ENCODE results near the gene XPO4. TPM values are rescaled to one million over a fixed set of nuclear protein-coding genes. Genes with fewer than 3 reads are reported as not detected.

Gene XPO4
- total and polyA plus RNA-seq, 4 donors, result 2.5 to 12.5 (median 7.5) TPM

DNA sequence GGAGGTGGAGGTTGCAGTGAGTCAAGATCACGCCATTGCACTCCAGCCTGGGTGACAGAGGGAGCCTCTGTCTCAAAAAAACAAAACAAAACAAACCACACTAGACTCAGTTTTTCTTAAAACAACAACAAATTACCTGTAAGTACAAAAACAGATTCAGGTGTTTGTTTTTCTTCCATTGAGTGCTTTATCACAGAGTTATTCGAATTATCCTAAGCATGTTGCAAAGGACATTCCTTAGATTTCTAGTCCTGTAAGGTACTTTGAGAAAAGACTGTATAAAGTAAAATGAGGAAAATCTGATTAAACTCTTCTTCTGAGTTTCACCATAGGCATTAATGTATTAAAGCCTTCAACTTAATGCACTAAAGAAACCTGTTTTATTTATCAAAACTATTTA is 126.6 kb downstream of the XPO4 start:
- H3K27me3 ChIP-seq (ENCODE audit: control insufficient read depth in 4 of 4, insufficient read depth in 4 of 4, low read length in 3 of 4), result no peaks in the 10 kb centered on the region
- no peaks in the 10 kb centered on the region for H3K36me3 ChIP-seq (ENCODE audit: control insufficient read depth in 4 of 4, insufficient read depth in 3 of 4, low read depth in 1 of 4, low read length in 3 of 4)
- WGBS, result 97% methylated on average over 2 of the region's 2 CpGs
- H3K9ac ChIP-seq (ENCODE audit: low read depth in 1 of 2, low read length in 2 of 2), result no peak overlapping the region
- no peak overlapping the region for H3K27ac ChIP-seq (ENCODE audit: low read depth in 1 of 2, low read length in 2 of 2)
- H3K4me1 ChIP-seq (ENCODE audit: control insufficient read depth in 4 of 4, insufficient read depth in 4 of 4, low read length in 3 of 4), result peaks cover 0 to 9% (median 0%) of the 10 kb centered on the region in 4 donors
- DNase-seq (ENCODE audit: low spot score), result no peak
- no peaks in the 10 kb centered on the region for H3K9me3 ChIP-seq (ENCODE audit: control insufficient read depth in 4 of 4, low read length in 3 of 4)
- TF ChIP-seq FOXA2 (IDR thresholded peaks at IDR 0.05) (no peak), HNF4G (IDR thresholded peaks at IDR 0.05) (no peak)
- no peak overlapping the region for H3K4me3 ChIP-seq (ENCODE audit: low read depth in 1 of 3, low read length in 3 of 3)

DNA sequence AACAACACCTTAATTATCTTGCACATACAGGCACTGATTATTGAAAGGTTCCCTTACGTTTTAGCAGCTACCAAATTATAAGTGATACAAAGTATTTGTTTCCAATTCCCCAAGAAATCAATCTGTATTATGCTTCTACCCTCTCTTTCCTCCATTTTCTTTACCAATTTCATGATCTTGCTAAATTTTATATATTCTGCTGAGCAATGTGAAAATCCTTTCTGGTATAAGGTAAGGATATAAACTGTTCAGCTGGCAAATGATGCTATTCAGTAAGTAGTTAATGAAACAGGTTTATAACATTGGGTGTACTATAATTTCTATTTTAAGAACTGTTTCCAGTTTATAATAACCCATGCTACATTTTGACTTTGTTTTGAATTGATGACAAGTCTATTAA is 127.8 kb downstream of the XPO4 start:
- no peaks in the 10 kb centered on the region for H3K9me3 ChIP-seq (ENCODE audit: control insufficient read depth in 4 of 4, low read length in 3 of 4)
- no peak overlapping the region for H3K9ac ChIP-seq (ENCODE audit: low read depth in 1 of 2, low read length in 2 of 2)
- WGBS, result 90% methylated on average over 1 of the region's 1 CpG

DNA sequence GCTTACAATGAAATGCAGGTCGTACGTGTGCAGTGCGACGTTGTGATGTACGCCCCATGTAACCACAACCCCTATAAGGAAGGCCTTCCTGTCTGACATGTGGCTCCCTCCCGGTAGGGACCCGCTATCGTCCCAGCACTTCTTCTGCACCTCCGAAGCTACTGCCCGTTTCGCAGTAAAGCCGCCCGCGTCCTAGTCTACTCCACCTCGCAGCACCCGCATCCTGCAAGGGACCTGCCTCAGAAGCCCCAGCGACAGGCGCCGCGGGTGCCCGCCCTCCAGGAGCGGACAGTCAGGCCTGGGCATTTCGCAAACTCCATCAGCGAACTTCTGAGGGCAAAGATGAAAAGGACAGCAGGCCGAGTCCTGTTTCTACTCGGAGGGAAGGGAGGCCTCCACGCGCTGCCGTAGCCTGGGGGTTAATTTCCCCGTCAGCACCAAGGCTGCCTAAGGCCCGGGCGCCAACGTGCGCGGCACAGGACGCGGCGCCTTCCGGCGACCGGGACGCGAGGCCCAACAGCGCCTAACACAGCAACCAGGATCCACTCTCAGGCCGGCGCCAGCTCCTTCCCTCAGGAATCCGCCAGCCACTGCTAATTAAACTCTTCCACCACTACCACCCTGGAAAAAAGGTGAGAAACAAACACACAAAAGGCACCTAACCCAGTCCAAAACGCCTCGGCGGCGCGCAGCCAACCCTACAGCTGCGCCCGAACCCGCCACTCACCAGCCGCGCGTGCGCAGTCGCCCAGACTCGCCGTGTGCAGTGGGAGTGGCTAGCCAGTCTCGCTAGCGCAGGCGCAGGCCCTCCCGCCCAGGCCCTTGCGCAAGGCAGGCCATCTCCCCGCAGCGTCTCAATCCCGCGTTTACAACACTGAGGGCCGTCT is 129.1 kb downstream of the XPO4 start, which contains the start of gene EEF1AKMT1:
TSS of gene EEF1AKMT1 (minus strand) at position 768 of the 887 bp plus-strand sequence. CDS start 16,363 bp downstream, outside the sequence.
- H3K36me3 ChIP-seq (ENCODE audit: control insufficient read depth in 4 of 4, insufficient read depth in 3 of 4, low read depth in 1 of 4, low read length in 3 of 4), result no peaks in the 10 kb centered on the region
- under 1% methylated on average over 72 of the region's 72 CpGs for WGBS
- H3K4me3 ChIP-seq (ENCODE audit: low read depth in 1 of 3, low read length in 3 of 3), result peak within 1 kb of the TSS; percentile 60 to 87 (median 68)
- peaks cover 0 to 9% (median 0%) of the 10 kb centered on the region in 4 donors for H3K4me1 ChIP-seq (ENCODE audit: control insufficient read depth in 4 of 4, insufficient read depth in 4 of 4, low read length in 3 of 4)
- H3K27me3 ChIP-seq (ENCODE audit: control insufficient read depth in 4 of 4, insufficient read depth in 4 of 4, low read length in 3 of 4), result no peaks in the 10 kb centered on the region
- peak; percentile 96 for DNase-seq (ENCODE audit: low spot score)
- peak within 1 kb of the TSS; percentile 92 to 97 for H3K27ac ChIP-seq (ENCODE audit: low read depth in 1 of 2, low read length in 2 of 2)
- H3K9me3 ChIP-seq (ENCODE audit: control insufficient read depth in 4 of 4, low read length in 3 of 4), result no peaks in the 10 kb centered on the region
- peak within 1 kb of the TSS; percentile 87 to 93 for H3K9ac ChIP-seq (ENCODE audit: low read depth in 1 of 2, low read length in 2 of 2)
- TF ChIP-seq NR2F2 (IDR thresholded peaks at IDR 0.05), result no peak
- TF ChIP-seq, protein P1, sequence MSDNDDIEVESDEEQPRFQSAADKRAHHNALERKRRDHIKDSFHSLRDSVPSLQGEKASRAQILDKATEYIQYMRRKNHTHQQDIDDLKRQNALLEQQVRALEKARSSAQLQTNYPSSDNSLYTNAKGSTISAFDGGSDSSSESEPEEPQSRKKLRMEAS (IDR thresholded peaks at IDR 0.05), result no peak
- TF ChIP-seq HNF4A (conservative IDR thresholded peaks at IDR 0.05), result peak; percentile 41 to 50
- TF ChIP-seq FOXA2 (IDR thresholded peaks at IDR 0.05), result no peak
- TF ChIP-seq RXRA (IDR thresholded peaks at IDR 0.05), result peak; percentile 38 to 78
- TF ChIP-seq, protein P2, sequence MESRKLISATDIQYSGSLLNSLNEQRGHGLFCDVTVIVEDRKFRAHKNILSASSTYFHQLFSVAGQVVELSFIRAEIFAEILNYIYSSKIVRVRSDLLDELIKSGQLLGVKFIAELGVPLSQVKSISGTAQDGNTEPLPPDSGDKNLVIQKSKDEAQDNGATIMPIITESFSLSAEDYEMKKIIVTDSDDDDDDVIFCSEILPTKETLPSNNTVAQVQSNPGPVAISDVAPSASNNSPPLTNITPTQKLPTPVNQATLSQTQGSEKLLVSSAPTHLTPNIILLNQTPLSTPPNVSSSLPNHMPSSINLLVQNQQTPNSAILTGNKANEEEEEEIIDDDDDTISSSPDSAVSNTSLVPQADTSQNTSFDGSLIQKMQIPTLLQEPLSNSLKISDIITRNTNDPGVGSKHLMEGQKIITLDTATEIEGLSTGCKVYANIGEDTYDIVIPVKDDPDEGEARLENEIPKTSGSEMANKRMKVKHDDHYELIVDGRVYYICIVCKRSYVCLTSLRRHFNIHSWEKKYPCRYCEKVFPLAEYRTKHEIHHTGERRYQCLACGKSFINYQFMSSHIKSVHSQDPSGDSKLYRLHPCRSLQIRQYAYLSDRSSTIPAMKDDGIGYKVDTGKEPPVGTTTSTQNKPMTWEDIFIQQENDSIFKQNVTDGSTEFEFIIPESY (IDR thresholded peaks at IDR 0.05), result peak; percentile 28
- TF ChIP-seq, protein P3, sequence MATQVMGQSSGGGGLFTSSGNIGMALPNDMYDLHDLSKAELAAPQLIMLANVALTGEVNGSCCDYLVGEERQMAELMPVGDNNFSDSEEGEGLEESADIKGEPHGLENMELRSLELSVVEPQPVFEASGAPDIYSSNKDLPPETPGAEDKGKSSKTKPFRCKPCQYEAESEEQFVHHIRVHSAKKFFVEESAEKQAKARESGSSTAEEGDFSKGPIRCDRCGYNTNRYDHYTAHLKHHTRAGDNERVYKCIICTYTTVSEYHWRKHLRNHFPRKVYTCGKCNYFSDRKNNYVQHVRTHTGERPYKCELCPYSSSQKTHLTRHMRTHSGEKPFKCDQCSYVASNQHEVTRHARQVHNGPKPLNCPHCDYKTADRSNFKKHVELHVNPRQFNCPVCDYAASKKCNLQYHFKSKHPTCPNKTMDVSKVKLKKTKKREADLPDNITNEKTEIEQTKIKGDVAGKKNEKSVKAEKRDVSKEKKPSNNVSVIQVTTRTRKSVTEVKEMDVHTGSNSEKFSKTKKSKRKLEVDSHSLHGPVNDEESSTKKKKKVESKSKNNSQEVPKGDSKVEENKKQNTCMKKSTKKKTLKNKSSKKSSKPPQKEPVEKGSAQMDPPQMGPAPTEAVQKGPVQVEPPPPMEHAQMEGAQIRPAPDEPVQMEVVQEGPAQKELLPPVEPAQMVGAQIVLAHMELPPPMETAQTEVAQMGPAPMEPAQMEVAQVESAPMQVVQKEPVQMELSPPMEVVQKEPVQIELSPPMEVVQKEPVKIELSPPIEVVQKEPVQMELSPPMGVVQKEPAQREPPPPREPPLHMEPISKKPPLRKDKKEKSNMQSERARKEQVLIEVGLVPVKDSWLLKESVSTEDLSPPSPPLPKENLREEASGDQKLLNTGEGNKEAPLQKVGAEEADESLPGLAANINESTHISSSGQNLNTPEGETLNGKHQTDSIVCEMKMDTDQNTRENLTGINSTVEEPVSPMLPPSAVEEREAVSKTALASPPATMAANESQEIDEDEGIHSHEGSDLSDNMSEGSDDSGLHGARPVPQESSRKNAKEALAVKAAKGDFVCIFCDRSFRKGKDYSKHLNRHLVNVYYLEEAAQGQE (IDR thresholded peaks at IDR 0.05), result no peak
- TF ChIP-seq, protein P4, sequence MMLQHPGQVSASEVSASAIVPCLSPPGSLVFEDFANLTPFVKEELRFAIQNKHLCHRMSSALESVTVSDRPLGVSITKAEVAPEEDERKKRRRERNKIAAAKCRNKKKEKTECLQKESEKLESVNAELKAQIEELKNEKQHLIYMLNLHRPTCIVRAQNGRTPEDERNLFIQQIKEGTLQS (IDR thresholded peaks at IDR 0.05), result no peak
- no peak for TF ChIP-seq JUND (IDR thresholded peaks at IDR 0.05)
- no peak for TF ChIP-seq SP1 (IDR thresholded peaks at IDR 0.05)
- TF ChIP-seq EGR1 (IDR thresholded peaks at IDR 0.05; ENCODE audit: low read depth in 2 of 2), result no peak
- no peak for TF ChIP-seq TAF1 (conservative IDR thresholded peaks at IDR 0.05)

More for the DNA sequence above, 127.8 kb downstream of the XPO4 start:
- Histone ChIP-seq H3K27me3 (ENCODE audit: control insufficient read depth in 4 of 4, insufficient read depth in 4 of 4, low read length in 3 of 4) (no peaks in the 10 kb centered on the region), H3K4me3 (ENCODE audit: low read depth in 1 of 3, low read length in 3 of 3) (no peak overlapping the region), H3K4me1 (ENCODE audit: control insufficient read depth in 4 of 4, insufficient read depth in 4 of 4, low read length in 3 of 4) (peaks cover 0 to 9% (median 0%) of the 10 kb centered on the region in 4 donors), H3K27ac (ENCODE audit: low read depth in 1 of 2, low read length in 2 of 2) (no peak overlapping the region), H3K36me3 (ENCODE audit: control insufficient read depth in 4 of 4, insufficient read depth in 3 of 4, low read depth in 1 of 4, low read length in 3 of 4) (no peaks in the 10 kb centered on the region)
- no peak for DNase-seq (ENCODE audit: low spot score)
- TF ChIP-seq SP1 (IDR thresholded peaks at IDR 0.05), result no peak
- TF ChIP-seq, protein P1 (IDR thresholded peaks at IDR 0.05), result no peak
- TF ChIP-seq, protein P5, sequence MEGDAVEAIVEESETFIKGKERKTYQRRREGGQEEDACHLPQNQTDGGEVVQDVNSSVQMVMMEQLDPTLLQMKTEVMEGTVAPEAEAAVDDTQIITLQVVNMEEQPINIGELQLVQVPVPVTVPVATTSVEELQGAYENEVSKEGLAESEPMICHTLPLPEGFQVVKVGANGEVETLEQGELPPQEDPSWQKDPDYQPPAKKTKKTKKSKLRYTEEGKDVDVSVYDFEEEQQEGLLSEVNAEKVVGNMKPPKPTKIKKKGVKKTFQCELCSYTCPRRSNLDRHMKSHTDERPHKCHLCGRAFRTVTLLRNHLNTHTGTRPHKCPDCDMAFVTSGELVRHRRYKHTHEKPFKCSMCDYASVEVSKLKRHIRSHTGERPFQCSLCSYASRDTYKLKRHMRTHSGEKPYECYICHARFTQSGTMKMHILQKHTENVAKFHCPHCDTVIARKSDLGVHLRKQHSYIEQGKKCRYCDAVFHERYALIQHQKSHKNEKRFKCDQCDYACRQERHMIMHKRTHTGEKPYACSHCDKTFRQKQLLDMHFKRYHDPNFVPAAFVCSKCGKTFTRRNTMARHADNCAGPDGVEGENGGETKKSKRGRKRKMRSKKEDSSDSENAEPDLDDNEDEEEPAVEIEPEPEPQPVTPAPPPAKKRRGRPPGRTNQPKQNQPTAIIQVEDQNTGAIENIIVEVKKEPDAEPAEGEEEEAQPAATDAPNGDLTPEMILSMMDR (IDR thresholded peaks at IDR 0.05; ENCODE audit: low read depth, low read length, missing input control), result no peak
- TF ChIP-seq RAD21 (IDR thresholded peaks at IDR 0.05), result no peak
- TF ChIP-seq HNF4G (IDR thresholded peaks at IDR 0.05), result no peak
